Measurements from ENCODE around the gene PIK3R1.

DNA sequence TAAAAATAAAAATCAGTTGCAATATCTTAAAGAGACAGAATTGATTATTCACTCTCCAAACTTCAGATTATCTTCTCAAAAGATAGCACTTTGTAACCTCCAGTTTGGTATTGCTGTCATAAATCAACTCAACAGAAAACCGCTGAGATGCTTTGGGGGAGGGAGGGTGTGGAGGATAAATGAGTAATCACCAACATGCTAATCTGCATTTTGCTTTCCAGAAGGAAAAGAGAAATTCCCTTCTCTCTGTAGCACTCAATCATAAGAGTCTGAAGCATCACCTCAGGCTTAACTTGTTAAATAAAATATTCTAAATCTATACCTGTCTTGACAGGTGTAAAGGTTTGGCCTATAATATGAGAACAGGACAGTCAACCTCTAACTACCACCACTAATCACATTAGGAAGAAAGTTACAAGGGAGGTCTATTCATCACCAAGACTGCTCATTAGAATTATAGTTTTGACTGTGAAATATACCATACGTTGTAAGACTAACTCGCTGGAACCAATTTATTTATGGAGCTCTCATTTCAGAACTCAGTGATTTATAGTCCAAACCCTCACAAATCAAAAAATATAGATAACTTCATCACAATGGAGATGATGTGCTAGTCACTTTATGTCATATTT, 89.0 kb downstream of the PIK3R1 start:
- TF ChIP-seq, protein P1, sequence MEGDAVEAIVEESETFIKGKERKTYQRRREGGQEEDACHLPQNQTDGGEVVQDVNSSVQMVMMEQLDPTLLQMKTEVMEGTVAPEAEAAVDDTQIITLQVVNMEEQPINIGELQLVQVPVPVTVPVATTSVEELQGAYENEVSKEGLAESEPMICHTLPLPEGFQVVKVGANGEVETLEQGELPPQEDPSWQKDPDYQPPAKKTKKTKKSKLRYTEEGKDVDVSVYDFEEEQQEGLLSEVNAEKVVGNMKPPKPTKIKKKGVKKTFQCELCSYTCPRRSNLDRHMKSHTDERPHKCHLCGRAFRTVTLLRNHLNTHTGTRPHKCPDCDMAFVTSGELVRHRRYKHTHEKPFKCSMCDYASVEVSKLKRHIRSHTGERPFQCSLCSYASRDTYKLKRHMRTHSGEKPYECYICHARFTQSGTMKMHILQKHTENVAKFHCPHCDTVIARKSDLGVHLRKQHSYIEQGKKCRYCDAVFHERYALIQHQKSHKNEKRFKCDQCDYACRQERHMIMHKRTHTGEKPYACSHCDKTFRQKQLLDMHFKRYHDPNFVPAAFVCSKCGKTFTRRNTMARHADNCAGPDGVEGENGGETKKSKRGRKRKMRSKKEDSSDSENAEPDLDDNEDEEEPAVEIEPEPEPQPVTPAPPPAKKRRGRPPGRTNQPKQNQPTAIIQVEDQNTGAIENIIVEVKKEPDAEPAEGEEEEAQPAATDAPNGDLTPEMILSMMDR (IDR thresholded peaks at IDR 0.05; ENCODE audit: borderline replicate concordance, extremely low read depth, low read length, poor library complexity, severe bottlenecking) = no peak
- no peak for TF ChIP-seq EZH2 (IDR thresholded peaks at IDR 0.05; ENCODE audit: borderline replicate concordance, low read depth, low read length, severe bottlenecking)
